ENCODE data around the gene CYTH4. TPM values are rescaled to one million over a fixed set of nuclear protein-coding genes. Genes with fewer than 3 reads are reported as not detected.

The CYTH4 gene
- total and polyA plus RNA-seq, 2 donors (not counting 3 experiments of a cell fraction or from before 2014, with no cell fraction given): 0.06 TPM; not detected in 1

GRCh38 chr22:37349043-37349814 is 66.9 kb downstream of the CYTH4 start:
- H2AFZ ChIP-seq (ENCODE audit: low read depth, low read length): no peak overlapping the region
- H3K79me2 ChIP-seq (ENCODE audit: control insufficient read depth, insufficient read depth, low read length): no peaks in the 10 kb centered on the region
- no peak overlapping the region for H3K4me3 ChIP-seq (replicated peaks in 1 of 3; ENCODE audit: insufficient read depth in 1 of 3, low read depth in 1 of 3, low read length in 3 of 3)
- H3K27me3 ChIP-seq (ENCODE audit: control insufficient read depth in 2 of 2, insufficient read depth in 2 of 2, low read length in 2 of 2): peaks cover 0 to 9% of the 10 kb centered on the region in 2 experiments
- no peak overlapping the region for H3K4me2 ChIP-seq (ENCODE audit: insufficient read depth, low read length)
- peaks cover 8% of the 10 kb centered on the region for H3K4me1 ChIP-seq (ENCODE audit: control insufficient read depth, extremely low read depth, insufficient read depth, low read length)
- no peaks in the 10 kb centered on the region for H3K9me3 ChIP-seq (replicated peaks; ENCODE audit: control insufficient read depth, insufficient read depth, low read length)
- dilution Hi-C loops (cut with MboI; ENCODE audit: extremely low pct_ligation_motif_present, low sequenced_read_pairs) (no loop called here), intact Hi-C loops (cut with micrococcal nuclease) (no loop called here)
- TF ChIP-seq POLR2A (IDR thresholded peaks at IDR 0.05; ENCODE audit: low read depth, low read length): no peak
- no peak for TF ChIP-seq POLR2AphosphoS5 (IDR thresholded peaks at IDR 0.05; ENCODE audit: insufficient read depth, low read depth, low read length)
- no peak overlapping the region for H3K27ac ChIP-seq (ENCODE audit: insufficient read depth, low read depth, low read length)
- ChIA-PET CTCF (interaction anchor here (1.4 kb wide), 1 partner anchor 243 kb away, joined by 3 read pairs; no protein-coding TSS in a partner anchor), POLR2A (no interaction called here)
- FAIRE-seq: no peak
- no peak for DNase-seq (ENCODE audit: low read depth, low spot score)
- no peak overlapping the region for H3K9ac ChIP-seq (replicated peaks; ENCODE audit: extremely low read depth, insufficient read depth, low read length)
- H4K20me1 ChIP-seq (replicated peaks; ENCODE audit: control insufficient read depth, extremely low read depth, insufficient read depth, low read length): no peaks in the 10 kb centered on the region
- no peaks in the 10 kb centered on the region for H3K36me3 ChIP-seq (ENCODE audit: control insufficient read depth in 2 of 2, extremely low read depth in 1 of 2, insufficient read depth in 2 of 2, low read length in 2 of 2)
- BruUV-seq (replicated peaks): no TSS peak
- H3K9me1 ChIP-seq (replicated peaks; ENCODE audit: control insufficient read depth, extremely low read depth, insufficient read depth, low read length): no peaks in the 10 kb centered on the region

- H3K4me2 ChIP-seq (ENCODE audit: insufficient read depth, low read length): no peak overlapping the region
- H3K27me3 ChIP-seq (ENCODE audit: control insufficient read depth in 2 of 2, insufficient read depth in 2 of 2, low read length in 2 of 2): peaks cover 0 to 9% of the 10 kb centered on the region in 2 experiments
- DNase-seq (ENCODE audit: low read depth, low spot score): no peak
- H3K9me1 ChIP-seq (replicated peaks; ENCODE audit: control insufficient read depth, extremely low read depth, insufficient read depth, low read length): no peaks in the 10 kb centered on the region
- no peak for TF ChIP-seq POLR2A (IDR thresholded peaks at IDR 0.05; ENCODE audit: low read depth, low read length)
- TF ChIP-seq MYC (IDR thresholded peaks at IDR 0.05; ENCODE audit: low read depth, low read length): no peak
- TF ChIP-seq JUN (IDR thresholded peaks at IDR 0.05; ENCODE audit: borderline replicate concordance, insufficient read depth, insufficient read length, low read depth): no peak
- TF ChIP-seq GATA2 (IDR thresholded peaks at IDR 0.05; ENCODE audit: insufficient read depth, insufficient read length, low read depth, low read length): no peak
- no peak for TF ChIP-seq CTCF (IDR thresholded peaks at IDR 0.05; ENCODE audit: extremely low read depth in 1 of 2, insufficient read depth in 1 of 2, low read depth in 1 of 2, low read length in 2 of 2)
- TF ChIP-seq EZH2 (IDR thresholded peaks at IDR 0.05; ENCODE audit: borderline replicate concordance, low read depth, low read length, severe bottlenecking): no peak
- no peak for TF ChIP-seq POLR2AphosphoS5 (IDR thresholded peaks at IDR 0.05; ENCODE audit: insufficient read depth, low read depth, low read length)
- TF ChIP-seq FOS (IDR thresholded peaks at IDR 0.05; ENCODE audit: borderline replicate concordance, insufficient read depth, low read length): no peak
- no peak for TF ChIP-seq MAX (IDR thresholded peaks at IDR 0.05; ENCODE audit: insufficient read depth, insufficient read length)
- no peaks in the 10 kb centered on the region for H3K9me3 ChIP-seq (replicated peaks; ENCODE audit: control insufficient read depth, insufficient read depth, low read length)
- H3K27ac ChIP-seq (ENCODE audit: insufficient read depth, low read depth, low read length): no peak overlapping the region
- BruUV-seq (replicated peaks): no TSS peak
- ChIA-PET CTCF (interaction anchor here (1.4 kb wide), 1 partner anchor 20 kb away, joined by 3 read pairs; no protein-coding TSS in a partner anchor), POLR2A (no interaction called here)
- intact Hi-C loops (cut with micrococcal nuclease) (no loop called here), dilution Hi-C loops (cut with MboI; ENCODE audit: extremely low pct_ligation_motif_present, low sequenced_read_pairs) (no loop called here)
- no peaks in the 10 kb centered on the region for H3K4me1 ChIP-seq (ENCODE audit: control insufficient read depth, extremely low read depth, insufficient read depth, low read length)
- no peaks in the 10 kb centered on the region for H4K20me1 ChIP-seq (replicated peaks; ENCODE audit: control insufficient read depth, extremely low read depth, insufficient read depth, low read length)
- H3K4me3 ChIP-seq (replicated peaks in 1 of 3; ENCODE audit: insufficient read depth in 1 of 3, low read depth in 1 of 3, low read length in 3 of 3): no peak overlapping the region
- FAIRE-seq: no peak
- no peak overlapping the region for H3K9ac ChIP-seq (replicated peaks; ENCODE audit: extremely low read depth, insufficient read depth, low read length)
- H2AFZ ChIP-seq (ENCODE audit: low read depth, low read length): no peak overlapping the region
- H3K36me3 ChIP-seq (ENCODE audit: control insufficient read depth in 2 of 2, extremely low read depth in 1 of 2, insufficient read depth in 2 of 2, low read length in 2 of 2): no peaks in the 10 kb centered on the region
- no peaks in the 10 kb centered on the region for H3K79me2 ChIP-seq (ENCODE audit: control insufficient read depth, insufficient read depth, low read length)
Observed at GRCh38 chr22:37351232-37351631, 68.9 kb downstream of the CYTH4 start.

All from endothelial cell of umbilical vein (primary cell).